Measurements from ENCODE around the gene ASGR1. TPM values are rescaled to one million over a fixed set of nuclear protein-coding genes. Genes with fewer than 3 reads are reported as not detected.

The ASGR1 gene
- polyA plus RNA-seq, 3 donors: 82.0 to 126 (median 114) TPM

DNA sequence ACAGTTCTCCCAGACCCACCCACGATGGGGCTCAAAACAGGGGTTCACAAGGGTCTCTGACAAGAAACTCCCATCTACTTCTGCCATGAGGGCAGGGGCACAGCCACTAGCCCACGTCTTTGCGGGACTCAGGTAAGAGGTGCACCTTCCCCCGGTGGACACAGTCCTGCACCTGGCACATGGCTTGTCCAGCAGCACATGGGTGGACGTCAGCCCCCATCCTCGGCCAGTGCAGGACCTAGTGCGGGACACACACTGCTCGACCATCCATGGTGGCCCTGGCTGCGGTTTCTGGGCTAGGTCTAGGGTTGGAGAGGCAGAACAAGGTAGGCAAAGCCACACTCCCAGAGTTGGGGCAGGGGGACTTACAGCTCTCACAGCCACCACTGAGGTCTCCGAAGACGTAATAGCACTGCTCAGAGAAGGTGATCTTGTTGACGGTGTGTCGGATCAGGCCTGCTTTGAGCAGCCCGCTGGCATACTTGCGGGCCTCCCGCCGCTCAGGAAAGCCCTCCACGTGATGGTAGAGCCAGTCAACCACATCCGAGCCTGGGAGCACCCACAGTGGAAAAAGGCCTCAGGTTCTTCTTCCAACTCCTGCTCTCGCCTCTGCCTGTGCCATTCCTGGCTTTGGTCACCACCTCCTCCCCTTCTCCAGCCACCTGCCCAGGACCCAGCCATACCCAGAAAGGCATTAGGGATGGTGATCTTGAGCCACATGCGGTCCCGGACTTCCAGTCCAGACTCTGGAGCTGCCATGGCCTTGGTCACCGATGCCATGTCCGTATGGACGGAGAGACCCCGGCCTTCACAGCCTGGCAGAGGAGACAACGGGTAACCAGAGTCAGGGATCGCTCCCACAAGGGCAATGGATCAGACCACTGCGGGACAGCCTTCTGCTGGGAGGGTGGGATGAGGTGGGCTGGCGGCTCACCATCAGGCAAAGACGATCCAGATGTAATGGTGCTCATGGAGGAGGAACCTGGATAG is 47.8 kb upstream of the ASGR1 start:
- Mint-ChIP-seq H3K36me3 (peaks cover 73 to 86% of the 10 kb centered on the region in 2 donors), H3K27ac (peak overlapping the region in 2 of 7 donors; percentile 45 to 60), H3K4me1 (peaks cover 7% of the 10 kb centered on the region), H3K4me3 (no peak overlapping the region), H3K9me3 (no peaks in the 10 kb centered on the region), H3K27me3 (ENCODE audit: low read depth in 3 of 3) (no peaks in the 10 kb centered on the region)
- DNase-seq: no peak
- peaks cover 6% of the 10 kb centered on the region for H4K20me1 ChIP-seq (ENCODE audit: insufficient read depth, low read length)
- H2AFZ ChIP-seq (ENCODE audit: insufficient read depth, low read depth, low read length, poor library complexity, severe bottlenecking): no peak overlapping the region
- H3K9ac ChIP-seq (ENCODE audit: insufficient read depth, low read length, poor library complexity, severe bottlenecking): no peak overlapping the region
- peaks cover 62 to 88% of the 10 kb centered on the region in 2 donors for H3K36me3 ChIP-seq (replicated peaks in 1 of 2; ENCODE audit: control insufficient read depth in 1 of 2, insufficient read depth in 2 of 2, low read length in 2 of 2)
- H3K4me3 ChIP-seq (replicated peaks in 1 of 3; ENCODE audit: low read depth in 2 of 3, low read length in 3 of 3): no peak overlapping the region
- H3K27ac ChIP-seq (ENCODE audit: low read depth in 1 of 2, low read length in 2 of 2): no peak overlapping the region
- peaks cover 19% of the 10 kb centered on the region for H3K79me2 ChIP-seq (ENCODE audit: insufficient read depth, low read length)
- TF ChIP-seq, protein P1, sequence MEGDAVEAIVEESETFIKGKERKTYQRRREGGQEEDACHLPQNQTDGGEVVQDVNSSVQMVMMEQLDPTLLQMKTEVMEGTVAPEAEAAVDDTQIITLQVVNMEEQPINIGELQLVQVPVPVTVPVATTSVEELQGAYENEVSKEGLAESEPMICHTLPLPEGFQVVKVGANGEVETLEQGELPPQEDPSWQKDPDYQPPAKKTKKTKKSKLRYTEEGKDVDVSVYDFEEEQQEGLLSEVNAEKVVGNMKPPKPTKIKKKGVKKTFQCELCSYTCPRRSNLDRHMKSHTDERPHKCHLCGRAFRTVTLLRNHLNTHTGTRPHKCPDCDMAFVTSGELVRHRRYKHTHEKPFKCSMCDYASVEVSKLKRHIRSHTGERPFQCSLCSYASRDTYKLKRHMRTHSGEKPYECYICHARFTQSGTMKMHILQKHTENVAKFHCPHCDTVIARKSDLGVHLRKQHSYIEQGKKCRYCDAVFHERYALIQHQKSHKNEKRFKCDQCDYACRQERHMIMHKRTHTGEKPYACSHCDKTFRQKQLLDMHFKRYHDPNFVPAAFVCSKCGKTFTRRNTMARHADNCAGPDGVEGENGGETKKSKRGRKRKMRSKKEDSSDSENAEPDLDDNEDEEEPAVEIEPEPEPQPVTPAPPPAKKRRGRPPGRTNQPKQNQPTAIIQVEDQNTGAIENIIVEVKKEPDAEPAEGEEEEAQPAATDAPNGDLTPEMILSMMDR (IDR thresholded peaks at IDR 0.05): no peak
- WGBS (ENCODE audit: insufficient coverage): 95% methylated on average over 29 of the region's 31 CpGs
- no peaks in the 10 kb centered on the region for H3K9me3 ChIP-seq (replicated peaks in 1 of 2; ENCODE audit: control insufficient read depth in 1 of 2, insufficient read depth in 1 of 2, low read length in 2 of 2)
- intact Hi-C loops (cut with micrococcal nuclease): no loop called here
- H3K27me3 ChIP-seq (ENCODE audit: control insufficient read depth in 2 of 2, insufficient read depth in 2 of 2, low read length in 2 of 2): no peaks in the 10 kb centered on the region
- no peak overlapping the region for H3K4me2 ChIP-seq (replicated peaks; ENCODE audit: extremely low read depth, low read length, poor library complexity, severe bottlenecking)
- H3K4me1 ChIP-seq (ENCODE audit: control insufficient read depth in 1 of 2, insufficient read depth in 2 of 2, low read length in 2 of 2): peaks cover 3 to 7% of the 10 kb centered on the region in 2 donors

DNA sequence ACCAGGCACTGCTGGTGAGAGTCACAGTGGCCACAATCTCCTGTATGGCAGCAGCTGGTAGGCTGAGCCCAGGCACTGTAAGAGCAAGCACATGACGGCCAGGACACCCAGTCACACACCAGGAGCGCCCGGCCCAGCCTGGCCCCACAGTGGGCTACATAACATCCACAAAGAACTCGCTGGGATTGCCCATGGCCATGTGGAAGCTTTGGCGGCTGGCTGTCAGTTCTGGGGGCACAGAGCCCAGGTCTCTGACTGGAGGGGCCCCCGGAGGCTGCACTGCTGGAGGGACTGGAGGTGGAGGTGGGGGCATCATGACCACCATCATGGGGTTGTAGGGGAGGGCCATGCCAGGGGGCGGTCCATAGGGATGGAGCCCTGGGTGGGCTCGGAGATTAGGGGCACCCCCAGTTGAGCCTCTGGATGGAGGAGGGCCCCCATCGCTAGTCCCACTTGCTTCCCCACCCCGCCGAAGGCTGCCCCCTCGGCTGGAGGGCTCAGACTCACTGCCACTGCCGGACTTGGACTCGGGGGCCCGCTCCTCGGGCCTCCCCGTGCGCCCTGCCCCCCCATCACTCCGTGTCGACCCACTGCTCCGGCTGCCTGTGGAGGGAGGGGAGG is 46.7 kb upstream of the ASGR1 start:
- intact Hi-C loops (cut with micrococcal nuclease): no loop called here
- WGBS (ENCODE audit: insufficient coverage): 89% methylated on average over 4 of the region's 21 CpGs
- no peaks in the 10 kb centered on the region for H3K27me3 ChIP-seq (ENCODE audit: control insufficient read depth in 2 of 2, insufficient read depth in 2 of 2, low read length in 2 of 2)
- TF ChIP-seq, protein P1 (IDR thresholded peaks at IDR 0.05): no peak
- H3K4me1 Mint-ChIP-seq: peaks cover 12% of the 10 kb centered on the region
- H3K4me3 Mint-ChIP-seq: no peak overlapping the region
- peaks cover 18% of the 10 kb centered on the region for H4K20me1 ChIP-seq (ENCODE audit: insufficient read depth, low read length)
- H3K9ac ChIP-seq (ENCODE audit: insufficient read depth, low read length, poor library complexity, severe bottlenecking): no peak overlapping the region
- no peak overlapping the region for H3K27ac Mint-ChIP-seq
- H3K9me3 Mint-ChIP-seq: peaks cover 0 to 2% (median 0%) of the 10 kb centered on the region in 7 donors
- H3K27me3 Mint-ChIP-seq (ENCODE audit: low read depth in 3 of 3): peaks cover 0 to 2% (median 0%) of the 10 kb centered on the region in 3 donors
- no peak overlapping the region for H3K27ac ChIP-seq (ENCODE audit: low read depth in 1 of 2, low read length in 2 of 2)
- H3K4me1 ChIP-seq (ENCODE audit: control insufficient read depth in 1 of 2, insufficient read depth in 2 of 2, low read length in 2 of 2): peaks cover 7 to 12% of the 10 kb centered on the region in 2 donors
- H3K4me3 ChIP-seq (replicated peaks in 1 of 3; ENCODE audit: low read depth in 2 of 3, low read length in 3 of 3): no peak overlapping the region
- H3K9me3 ChIP-seq (replicated peaks in 1 of 2; ENCODE audit: control insufficient read depth in 1 of 2, insufficient read depth in 1 of 2, low read length in 2 of 2): no peaks in the 10 kb centered on the region
- peaks cover 80 to 95% of the 10 kb centered on the region in 2 donors for H3K36me3 Mint-ChIP-seq
- H2AFZ ChIP-seq (ENCODE audit: insufficient read depth, low read depth, low read length, poor library complexity, severe bottlenecking): no peak overlapping the region
- H3K79me2 ChIP-seq (ENCODE audit: insufficient read depth, low read length): peaks cover 15% of the 10 kb centered on the region
- DNase-seq: no peak
- H3K36me3 ChIP-seq (replicated peaks in 1 of 2; ENCODE audit: control insufficient read depth in 1 of 2, insufficient read depth in 2 of 2, low read length in 2 of 2): peaks cover 66 to 95% of the 10 kb centered on the region in 2 donors
- H3K4me2 ChIP-seq (replicated peaks; ENCODE audit: extremely low read depth, low read length, poor library complexity, severe bottlenecking): no peak overlapping the region
